ENCODE measurements around the gene SFXN5. TPM values are rescaled to one million over a fixed set of nuclear protein-coding genes. Genes with fewer than 3 reads are reported as not detected.

Gene SFXN5
- total RNA-seq, 1 donor from 2014 or later, result 19.0 TPM

GRCh38 chr2:72958542-72959385 lies 112.7 kb downstream of the SFXN5 start:
- no peak for DNase-seq (ENCODE audit: low spot score)

- peak; percentile 5 for DNase-seq (ENCODE audit: low spot score)
Observed at GRCh38 chr2:72956936-72957335, 114.6 kb downstream of the SFXN5 start.

GRCh38 chr2:72956050-72956395 lies 115.5 kb downstream of the SFXN5 start:
- DNase-seq (ENCODE audit: low spot score), result no peak

- DNase-seq (ENCODE audit: low spot score), result no peak
Observed at GRCh38 chr2:72955228-72956049, 116.1 kb downstream of the SFXN5 start.

GRCh38 chr2:72954376-72955227 lies 116.9 kb downstream of the SFXN5 start:
- no peak for DNase-seq (ENCODE audit: low spot score)

GRCh38 chr2:72953976-72954375 lies 117.5 kb downstream of the SFXN5 start:
- DNase-seq (ENCODE audit: low spot score), result no peak

- DNase-seq (ENCODE audit: low spot score), result no peak
Observed at GRCh38 chr2:72953528-72953927, 118.0 kb downstream of the SFXN5 start.

- DNase-seq (ENCODE audit: low spot score), result no peak
Observed at GRCh38 chr2:72952961-72953360, 118.6 kb downstream of the SFXN5 start.

GRCh38 chr2:72952110-72952823 lies 119.2 kb downstream of the SFXN5 start:
- DNase-seq (ENCODE audit: low spot score), result no peak

- DNase-seq (ENCODE audit: low spot score), result no peak
Observed at GRCh38 chr2:72951303-72952095, 120.0 kb downstream of the SFXN5 start.

- no peak for DNase-seq (ENCODE audit: low spot score)
Observed at GRCh38 chr2:72950558-72951255, 120.8 kb downstream of the SFXN5 start.

- no peak for DNase-seq (ENCODE audit: low spot score)
Observed at GRCh38 chr2:72949642-72950041, 121.9 kb downstream of the SFXN5 start.

- no peak for DNase-seq (ENCODE audit: low spot score)
Observed at GRCh38 chr2:72949045-72949444, 122.5 kb downstream of the SFXN5 start.

- no peak for DNase-seq (ENCODE audit: low spot score)
Observed at GRCh38 chr2:72947952-72948830, 123.3 kb downstream of the SFXN5 start.

- DNase-seq (ENCODE audit: low spot score), result no peak
Observed at GRCh38 chr2:72946466-72946865, 125.0 kb downstream of the SFXN5 start.

- DNase-seq (ENCODE audit: low spot score), result no peak
Observed at GRCh38 chr2:72945450-72946019, 126.0 kb downstream of the SFXN5 start.

- no peak for DNase-seq (ENCODE audit: low spot score)
Observed at GRCh38 chr2:72944804-72945449, 126.6 kb downstream of the SFXN5 start.
